Fibroblast of skin of right biceps (primary cell): ENCODE data around the gene GRHPR.
"Not testable (repeated sequence)": the region's sequence is repeated elsewhere in the genome, so short reads cannot be mapped to it uniquely, and the experiment has no call there.

Source experiments
- DNase-seq: peaks from one replicate; pipeline ENCODE4 v3.0.0-alpha.2; 2013

Gene GRHPR

GRCh38 chr9:37451628-37452027 is 29.1 kb downstream of the GRHPR start:
- no peak for DNase-seq

- DNase-seq = no peak
Measured at GRCh38 chr9:37452611-37453010, 30.1 kb downstream of the GRHPR start.

GRCh38 chr9:37453827-37454226 is 31.3 kb downstream of the GRHPR start:
- DNase-seq = no peak

GRCh38 chr9:37454238-37454637 is 31.7 kb downstream of the GRHPR start:
- DNase-seq = no peak

GRCh38 chr9:37455884-37456647 is 33.6 kb downstream of the GRHPR start:
- DNase-seq = no peak

- DNase-seq = no peak
Measured at GRCh38 chr9:37456817-37457216, 34.3 kb downstream of the GRHPR start.

- no peak for DNase-seq
Measured at GRCh38 chr9:37464006-37464405, 41.5 kb downstream of the GRHPR start.

- peak; percentile 64 for DNase-seq
Measured at GRCh38 chr9:37464426-37465248, 42.1 kb downstream of the GRHPR start.

- DNase-seq = peak; percentile 100
Measured at GRCh38 chr9:37465249-37466036, 42.9 kb downstream of the GRHPR start, which contains the start of gene ZBTB5. Gene ZBTB5 (minus strand): TSS chr9:37465450. CDS start chr9:37442551, 22,899 bp downstream.

- DNase-seq = peak; percentile 89
Measured at GRCh38 chr9:37466037-37466709, 43.7 kb downstream of the GRHPR start.

- DNase-seq = not testable (repeated sequence)
Measured at GRCh38 chr9:37467530-37467929, 45.0 kb downstream of the GRHPR start.

GRCh38 chr9:37468620-37469019 is 46.1 kb downstream of the GRHPR start:
- no peak for DNase-seq

GRCh38 chr9:37471942-37472684 is 49.6 kb downstream of the GRHPR start:
- peak; percentile 99 for DNase-seq

GRCh38 chr9:37473982-37474381 is 51.5 kb downstream of the GRHPR start:
- not testable (repeated sequence) for DNase-seq

- no peak for DNase-seq
Measured at GRCh38 chr9:37474438-37474837, 51.9 kb downstream of the GRHPR start.

GRCh38 chr9:37476930-37477329 is 54.4 kb downstream of the GRHPR start:
- no peak for DNase-seq

- DNase-seq = peak; percentile 35
Measured at GRCh38 chr9:37477443-37477842, 54.9 kb downstream of the GRHPR start.

- not testable (repeated sequence) for DNase-seq
Measured at GRCh38 chr9:37477987-37478619, 55.6 kb downstream of the GRHPR start.

GRCh38 chr9:37480759-37481158 is 58.3 kb downstream of the GRHPR start:
- DNase-seq = no peak

- peak; percentile 92 for DNase-seq
Measured at GRCh38 chr9:37485389-37486255, 63.1 kb downstream of the GRHPR start, which contains the start of gene POLR1E. Gene POLR1E (plus strand): TSS chr9:37485948. CDS start chr9:37486048, 100 bp downstream.
